ENCODE measurements around the gene TOR3A.
"Not testable (repeated sequence)": the region's sequence is repeated elsewhere in the genome, so short reads cannot be mapped to it uniquely, and the experiment has no call there.

Gene TOR3A

GRCh38 chr1:179039502-179040174 lies 42.2 kb upstream of the TOR3A start:
- H3K23ac ChIP-seq (ENCODE audit: low read length); H3K36me3 ChIP-seq (ENCODE audit: control insufficient read depth in 1 of 2, insufficient read depth in 2 of 2, low read length in 2 of 2); H3K27me3 ChIP-seq (ENCODE audit: insufficient read depth, low read length); H3K4ac ChIP-seq (ENCODE audit: low read depth, low read length); H4K8ac ChIP-seq (ENCODE audit: low read depth, low read length); H3K79me1 ChIP-seq (ENCODE audit: low read length); H4K91ac ChIP-seq (ENCODE audit: low read depth, low read length); H3K4me3 ChIP-seq (ENCODE audit: low read depth, low read length); DNase-seq; H3K79me2 ChIP-seq (ENCODE audit: control insufficient read depth, insufficient read depth, low read length, poor library complexity); H2BK5ac ChIP-seq (ENCODE audit: low read depth, low read length, poor library complexity); H3K9me3 ChIP-seq (ENCODE audit: insufficient read depth, low read depth, low read length); H2AFZ ChIP-seq (ENCODE audit: insufficient read depth, low read length, poor library complexity); H2BK12ac ChIP-seq (ENCODE audit: low read length); H3K4me1 ChIP-seq (ENCODE audit: control insufficient read depth in 1 of 2, insufficient read depth in 2 of 2, low read length in 2 of 2); H3K9ac ChIP-seq (ENCODE audit: low read length); H2AK5ac ChIP-seq (ENCODE audit: low read length); H3K14ac ChIP-seq (ENCODE audit: low read length); H2BK120ac ChIP-seq (ENCODE audit: insufficient read depth, low read length, poor library complexity); H4K12ac ChIP-seq (ENCODE audit: low read depth, low read length); H3K4me2 ChIP-seq (ENCODE audit: low read length): not testable (repeated sequence)
- Histone ChIP-seq H3K18ac (ENCODE audit: low read length) (peak overlapping the region; percentile 95), H3K27ac (ENCODE audit: low read depth, low read length) (peak overlapping the region; percentile 73)
- no CpG with 5 or more reads among the region's 9 CpGs for WGBS (ENCODE audit: extremely low coverage, insufficient coverage, insufficient read length)

GRCh38 chr1:179040175-179040551 lies 41.7 kb upstream of the TOR3A start:
- not testable (repeated sequence) for H3K36me3 ChIP-seq (ENCODE audit: control insufficient read depth in 1 of 2, insufficient read depth in 2 of 2, low read length in 2 of 2); H2BK12ac ChIP-seq (ENCODE audit: low read length); H3K79me2 ChIP-seq (ENCODE audit: control insufficient read depth, insufficient read depth, low read length, poor library complexity); H3K4ac ChIP-seq (ENCODE audit: low read depth, low read length); H4K12ac ChIP-seq (ENCODE audit: low read depth, low read length); DNase-seq; H3K27me3 ChIP-seq (ENCODE audit: insufficient read depth, low read length); H3K4me3 ChIP-seq (ENCODE audit: low read depth, low read length); H3K27ac ChIP-seq (ENCODE audit: low read depth, low read length); H2AK5ac ChIP-seq (ENCODE audit: low read length); H3K79me1 ChIP-seq (ENCODE audit: low read length); H3K4me1 ChIP-seq (ENCODE audit: control insufficient read depth in 1 of 2, insufficient read depth in 2 of 2, low read length in 2 of 2); H3K9me3 ChIP-seq (ENCODE audit: insufficient read depth, low read depth, low read length); H3K23ac ChIP-seq (ENCODE audit: low read length); H4K8ac ChIP-seq (ENCODE audit: low read depth, low read length); H3K9ac ChIP-seq (ENCODE audit: low read length); H3K14ac ChIP-seq (ENCODE audit: low read length); H2AFZ ChIP-seq (ENCODE audit: insufficient read depth, low read length, poor library complexity); H3K4me2 ChIP-seq (ENCODE audit: low read length); H2BK5ac ChIP-seq (ENCODE audit: low read depth, low read length, poor library complexity)
- WGBS (ENCODE audit: extremely low coverage, insufficient coverage, insufficient read length): no CpG with 5 or more reads among the region's 27 CpGs
- Histone ChIP-seq H3K18ac (ENCODE audit: low read length) (peak overlapping the region; percentile 95), H2BK120ac (ENCODE audit: insufficient read depth, low read length, poor library complexity) (peak overlapping the region; percentile 61), H4K91ac (ENCODE audit: low read depth, low read length) (peak overlapping the region; percentile 57)

- peaks cover 0 to 5% of the 10 kb centered on the region in 2 experiments for H3K4me1 ChIP-seq (ENCODE audit: control insufficient read depth in 1 of 2, insufficient read depth in 2 of 2, low read length in 2 of 2)
- no peak overlapping the region for H3K18ac ChIP-seq (ENCODE audit: low read length)
- H3K14ac ChIP-seq (ENCODE audit: low read length): no peak overlapping the region
- H3K27ac ChIP-seq (ENCODE audit: low read depth, low read length): no peak overlapping the region
- no peak overlapping the region for H2BK12ac ChIP-seq (ENCODE audit: low read length)
- no peaks in the 10 kb centered on the region for H3K27me3 ChIP-seq (ENCODE audit: insufficient read depth, low read length)
- H3K9me3 ChIP-seq (ENCODE audit: insufficient read depth, low read depth, low read length): no peaks in the 10 kb centered on the region
- peaks cover 3% of the 10 kb centered on the region for H3K79me1 ChIP-seq (ENCODE audit: low read length)
- H3K4ac ChIP-seq (ENCODE audit: low read depth, low read length): peak overlapping the region; percentile 22
- H4K8ac ChIP-seq (ENCODE audit: low read depth, low read length): no peak overlapping the region
- H3K9ac ChIP-seq (ENCODE audit: low read length): no peak overlapping the region
- no peak overlapping the region for H4K91ac ChIP-seq (ENCODE audit: low read depth, low read length)
- H3K23ac ChIP-seq (ENCODE audit: low read length): no peak overlapping the region
- no peaks in the 10 kb centered on the region for H3K79me2 ChIP-seq (ENCODE audit: control insufficient read depth, insufficient read depth, low read length, poor library complexity)
- peaks cover 0 to 4% of the 10 kb centered on the region in 2 experiments for H3K36me3 ChIP-seq (ENCODE audit: control insufficient read depth in 1 of 2, insufficient read depth in 2 of 2, low read length in 2 of 2)
- H4K12ac ChIP-seq (ENCODE audit: low read depth, low read length): no peak overlapping the region
- no peak overlapping the region for H2BK5ac ChIP-seq (ENCODE audit: low read depth, low read length, poor library complexity)
- no peak overlapping the region for H3K4me2 ChIP-seq (ENCODE audit: low read length)
- DNase-seq: no peak
- no peak overlapping the region for H2AFZ ChIP-seq (ENCODE audit: insufficient read depth, low read length, poor library complexity)
- no peak overlapping the region for H2AK5ac ChIP-seq (ENCODE audit: low read length)
- no CpG with 5 or more reads among the region's 8 CpGs for WGBS (ENCODE audit: extremely low coverage, insufficient coverage, insufficient read length)
- no peak overlapping the region for H2BK120ac ChIP-seq (ENCODE audit: insufficient read depth, low read length, poor library complexity)
- no peak overlapping the region for H3K4me3 ChIP-seq (ENCODE audit: low read depth, low read length)
Measured at GRCh38 chr1:179042087-179042486, 39.8 kb upstream of the TOR3A start.

- no peak for DNase-seq
- no CpG with 5 or more reads among the region's 5 CpGs for WGBS (ENCODE audit: extremely low coverage, insufficient coverage, insufficient read length)
- H3K9ac ChIP-seq (ENCODE audit: low read length): no peak overlapping the region
Measured at GRCh38 chr1:179042700-179043099, 39.2 kb upstream of the TOR3A start.

More at GRCh38 chr1:179042700-179043099, 39.2 kb upstream of the TOR3A start:
- Histone ChIP-seq H4K91ac (ENCODE audit: low read depth, low read length) (no peak overlapping the region), H2BK120ac (ENCODE audit: insufficient read depth, low read length, poor library complexity) (no peak overlapping the region), H3K79me1 (ENCODE audit: low read length) (peaks cover 3% of the 10 kb centered on the region), H3K9me3 (ENCODE audit: insufficient read depth, low read depth, low read length) (no peaks in the 10 kb centered on the region), H3K79me2 (ENCODE audit: control insufficient read depth, insufficient read depth, low read length, poor library complexity) (no peaks in the 10 kb centered on the region), H3K4me1 (ENCODE audit: control insufficient read depth in 1 of 2, insufficient read depth in 2 of 2, low read length in 2 of 2) (peaks cover 0 to 10% of the 10 kb centered on the region in 2 experiments), H3K4me2 (ENCODE audit: low read length) (no peak overlapping the region), H3K4ac (ENCODE audit: low read depth, low read length) (no peak overlapping the region), H3K14ac (ENCODE audit: low read length) (no peak overlapping the region), H3K27ac (ENCODE audit: low read depth, low read length) (no peak overlapping the region), H3K4me3 (ENCODE audit: low read depth, low read length) (no peak overlapping the region), H3K18ac (ENCODE audit: low read length) (no peak overlapping the region), H2BK12ac (ENCODE audit: low read length) (no peak overlapping the region), H2AFZ (ENCODE audit: insufficient read depth, low read length, poor library complexity) (no peak overlapping the region), H3K36me3 (ENCODE audit: control insufficient read depth in 1 of 2, insufficient read depth in 2 of 2, low read length in 2 of 2) (peaks cover 0 to 4% of the 10 kb centered on the region in 2 experiments), H3K23ac (ENCODE audit: low read length) (no peak overlapping the region), H4K8ac (ENCODE audit: low read depth, low read length) (no peak overlapping the region), H3K27me3 (ENCODE audit: insufficient read depth, low read length) (no peaks in the 10 kb centered on the region), H2BK5ac (ENCODE audit: low read depth, low read length, poor library complexity) (no peak overlapping the region), H4K12ac (ENCODE audit: low read depth, low read length) (no peak overlapping the region), H2AK5ac (ENCODE audit: low read length) (no peak overlapping the region)

Measured in trophoblast cell (in vitro differentiated cells and primary cell).